H7 (cell line): ENCODE data around the gene AQP5. TPM values are rescaled to one million over a fixed set of nuclear protein-coding genes. Genes with fewer than 3 reads are reported as not detected.

ENCODE experiments used
- DNase-seq: peaks from one replicate; pipeline ENCODE4 v3.0.0; 2012
- H3K27me3 ChIP-seq: 2 replicates; pipeline ENCODE4 v1.6.0; 2011; ENCODE audit warnings: mild to moderate bottlenecking, low read length; ENCODE audit not compliant: control insufficient read depth, insufficient read depth
- H3K36me3 ChIP-seq: replicated peaks from 2 replicates; pipeline ENCODE4 v1.5.1; 2011; ENCODE audit warnings: low read length; ENCODE audit not compliant: control insufficient read depth, insufficient read depth
- H3K4me3 ChIP-seq: 2 replicates; pipeline ENCODE4 v1.5.1; 2011; ENCODE audit warnings: low read depth, mild to moderate bottlenecking, control low read depth, low read length, moderate library complexity; ENCODE audit not compliant: insufficient read depth
- total RNA-seq: library from RNA; depleted of rRNA; stranded (reverse); fragments of >200 nt; shearing (Covaris generic); gene quantifications from 2 replicates; pipeline ENCODE4 v1.2.3, GENCODE V29; 2014

The AQP5 gene
- total RNA-seq, 1 experiment from 2014 or later, result 1.7 TPM

GRCh38 chr12:49960474-49961110 lies 1.1 kb upstream of the AQP5 start:
- Histone ChIP-seq H3K27me3 (peaks cover 41% of the 10 kb centered on the region), H3K36me3 (no peaks in the 10 kb centered on the region), H3K4me3 (no peak overlapping the region; the same call in 1 of the 2 replicates)
- DNase-seq, result peak; percentile 79

- peak; percentile 73 for DNase-seq
- Histone ChIP-seq H3K36me3 (no peaks in the 10 kb centered on the region), H3K4me3 (peak overlapping the region; percentile 21; the same call in 1 of the 2 replicates), H3K27me3 (peaks cover 37% of the 10 kb centered on the region)
These were observed 507 bp downstream of the AQP5 start for GRCh38 chr12:49961993-49962764.

- peak; percentile 67 for DNase-seq
- Histone ChIP-seq H3K27me3 (peaks cover 42% of the 10 kb centered on the region), H3K36me3 (no peaks in the 10 kb centered on the region)
These were observed 1.4 kb downstream of the AQP5 start for GRCh38 chr12:49962861-49963765.

GRCh38 chr12:49963976-49964815 lies 2.5 kb downstream of the AQP5 start:
- no peak for DNase-seq
- Histone ChIP-seq H3K27me3 (peaks cover 42% of the 10 kb centered on the region), H3K4me3 (no peak overlapping the region), H3K36me3 (no peaks in the 10 kb centered on the region)

More at GRCh38 chr12:49962861-49963765, 1.4 kb downstream of the AQP5 start:
- H3K4me3 ChIP-seq, result no peak overlapping the region

- H3K27me3 ChIP-seq, result peaks cover 38% of the 10 kb centered on the region
These were observed 3.4 kb downstream of the AQP5 start for GRCh38 chr12:49964849-49965624.

GRCh38 chr12:49965836-49966235 lies 4.2 kb downstream of the AQP5 start:
- Histone ChIP-seq H3K27me3 (peaks cover 30% of the 10 kb centered on the region), H3K36me3 (no peaks in the 10 kb centered on the region), H3K4me3 (no peak overlapping the region)
- DNase-seq, result no peak

More at GRCh38 chr12:49964849-49965624, 3.4 kb downstream of the AQP5 start:
- Histone ChIP-seq H3K4me3 (no peak overlapping the region), H3K36me3 (no peaks in the 10 kb centered on the region)
- DNase-seq, result no peak

GRCh38 chr12:49966511-49967041 lies 4.9 kb downstream of the AQP5 start:
- Histone ChIP-seq H3K4me3 (no peak overlapping the region), H3K27me3 (peaks cover 24% of the 10 kb centered on the region), H3K36me3 (no peaks in the 10 kb centered on the region)
- no peak for DNase-seq

- no peaks in the 10 kb centered on the region for H3K36me3 ChIP-seq
- DNase-seq, result peak; percentile 97
- peak overlapping the region; percentile 35 for H3K4me3 ChIP-seq
- peaks cover 20% of the 10 kb centered on the region for H3K27me3 ChIP-seq
These were observed 5.5 kb downstream of the AQP5 start for GRCh38 chr12:49967042-49967776.

- peaks cover 14% of the 10 kb centered on the region for H3K27me3 ChIP-seq
- H3K36me3 ChIP-seq, result no peaks in the 10 kb centered on the region
- H3K4me3 ChIP-seq, result peak overlapping the region; percentile 35; the same call in 1 of the 2 replicates
- DNase-seq, result no peak
These were observed 6.1 kb downstream of the AQP5 start for GRCh38 chr12:49967777-49968250.

GRCh38 chr12:49968471-49968870 lies 6.8 kb downstream of the AQP5 start:
- Histone ChIP-seq H3K36me3 (no peaks in the 10 kb centered on the region), H3K4me3 (no peak overlapping the region), H3K27me3 (peaks cover 14% of the 10 kb centered on the region)
- DNase-seq, result peak; percentile 51

- peak; percentile 19 for DNase-seq
These were observed 7.4 kb downstream of the AQP5 start for GRCh38 chr12:49969027-49969426.

GRCh38 chr12:49969651-49970429 lies 8.2 kb downstream of the AQP5 start:
- H3K36me3 ChIP-seq, result no peaks in the 10 kb centered on the region
- no peak overlapping the region for H3K4me3 ChIP-seq
- peaks cover 11% of the 10 kb centered on the region for H3K27me3 ChIP-seq
- peak; percentile 12 for DNase-seq

More at GRCh38 chr12:49969027-49969426, 7.4 kb downstream of the AQP5 start:
- Histone ChIP-seq H3K27me3 (peaks cover 14% of the 10 kb centered on the region), H3K36me3 (no peaks in the 10 kb centered on the region), H3K4me3 (no peak overlapping the region)
